Fibroblast of skin of right biceps (primary cell): ENCODE measurements around the gene CLCN7.

Experiments used
- DNase-seq: peaks from one replicate; pipeline ENCODE4 v3.0.0-alpha.2; 2013

Gene CLCN7

GRCh38 chr16:1429012-1429411 is 45.8 kb downstream of the CLCN7 start:
- no peak for DNase-seq

GRCh38 chr16:1428511-1428910 is 46.3 kb downstream of the CLCN7 start:
- peak; percentile 25 for DNase-seq

- DNase-seq = no peak
Measured at GRCh38 chr16:1427473-1428461, 47.1 kb downstream of the CLCN7 start.

GRCh38 chr16:1426734-1427471 is 47.9 kb downstream of the CLCN7 start:
- DNase-seq = no peak

GRCh38 chr16:1425616-1426370 is 49.0 kb downstream of the CLCN7 start:
- no peak for DNase-seq

GRCh38 chr16:1424028-1424427 is 50.8 kb downstream of the CLCN7 start:
- DNase-seq = no peak

- DNase-seq = no peak
Measured at GRCh38 chr16:1422076-1422475, 52.8 kb downstream of the CLCN7 start.

- no peak for DNase-seq
Measured at GRCh38 chr16:1420111-1420539, 54.7 kb downstream of the CLCN7 start.

GRCh38 chr16:1416521-1416941 is 58.3 kb downstream of the CLCN7 start:
- no peak for DNase-seq

GRCh38 chr16:1414532-1415260 is 60.1 kb downstream of the CLCN7 start, which contains the start of gene UNKL:
TSS of gene UNKL (minus strand) at chr16:1414704. CDS start at chr16:1414691, 13 bp downstream.
- DNase-seq = peak; percentile 51

- DNase-seq = peak; percentile 56
Measured at GRCh38 chr16:1413684-1414531, 60.9 kb downstream of the CLCN7 start.

GRCh38 chr16:1412847-1413246 is 62.0 kb downstream of the CLCN7 start:
- no peak for DNase-seq

- peak; percentile 88 for DNase-seq
Measured at GRCh38 chr16:1408171-1408837, 66.5 kb downstream of the CLCN7 start.

- peak; percentile 8 for DNase-seq
Measured at GRCh38 chr16:1407753-1408152, 67.1 kb downstream of the CLCN7 start.

- no peak for DNase-seq
Measured at GRCh38 chr16:1403733-1404132, 71.1 kb downstream of the CLCN7 start.

- no peak for DNase-seq
Measured at GRCh38 chr16:1403036-1403435, 71.8 kb downstream of the CLCN7 start.

GRCh38 chr16:1401758-1402154 is 73.1 kb downstream of the CLCN7 start:
- no peak for DNase-seq

- no peak for DNase-seq
Measured at GRCh38 chr16:1401061-1401757, 73.6 kb downstream of the CLCN7 start.

GRCh38 chr16:1398826-1399581 is 75.8 kb downstream of the CLCN7 start:
- no peak for DNase-seq
